ENCODE measurements around the gene PORCN.
"Not testable (repeated sequence)": the region's sequence is repeated elsewhere in the genome, so short reads cannot be mapped to it uniquely, and the experiment has no call there.

The PORCN gene

DNA sequence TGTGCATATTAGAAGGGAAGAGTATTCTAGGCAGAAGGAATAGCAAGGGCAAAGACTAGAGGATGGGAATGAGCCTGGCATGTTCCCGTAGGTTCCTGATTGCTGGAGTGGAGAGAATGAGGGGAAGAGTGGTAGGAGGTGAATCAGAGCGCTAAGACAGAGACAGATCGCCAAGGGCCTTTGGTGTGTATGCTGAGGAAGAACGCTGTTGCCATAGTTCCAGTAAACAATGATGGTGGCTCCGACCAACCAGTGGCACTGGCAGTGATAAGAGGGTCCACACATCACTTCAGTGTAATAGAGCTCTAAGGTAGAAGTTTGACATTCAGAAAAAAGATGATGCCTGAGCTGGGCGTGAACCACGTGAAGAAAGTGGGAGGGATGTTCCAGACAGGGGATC is 31.7 kb downstream of the PORCN start:
- no peak for DNase-seq (ENCODE audit: low read depth)

DNA sequence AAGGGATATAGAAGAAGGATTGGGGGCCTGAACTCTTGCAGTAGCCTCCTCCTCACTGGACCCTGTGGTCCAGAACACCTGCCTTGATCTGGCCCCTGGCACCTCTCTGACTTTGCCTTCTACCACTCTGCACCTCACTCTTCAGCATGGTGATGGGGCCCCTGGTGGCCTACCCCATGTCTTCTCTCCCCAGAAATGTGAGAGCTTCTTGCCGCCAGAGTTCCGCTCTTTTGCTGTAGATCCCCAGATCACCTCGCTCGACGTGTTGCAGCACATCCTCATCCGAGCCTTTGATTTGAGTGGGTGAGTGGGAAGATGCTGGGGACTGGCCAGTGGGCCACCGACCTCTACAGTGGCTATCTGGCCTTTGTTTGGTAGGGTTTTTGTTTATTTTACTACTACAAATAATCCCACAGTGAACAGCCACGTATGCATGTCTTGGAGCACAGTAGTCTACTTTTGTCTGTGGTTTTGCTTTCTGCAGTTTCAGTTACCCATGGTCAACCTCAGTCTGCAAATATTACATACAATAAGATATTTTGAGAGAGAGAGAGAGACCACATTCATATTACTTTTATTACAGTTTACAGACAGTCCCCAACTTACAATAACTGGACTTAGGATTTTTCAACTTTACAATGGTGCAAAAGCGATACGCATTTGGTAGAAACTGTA is 32.5 kb downstream of the PORCN start:
- no peak for DNase-seq (ENCODE audit: low read depth)

DNA sequence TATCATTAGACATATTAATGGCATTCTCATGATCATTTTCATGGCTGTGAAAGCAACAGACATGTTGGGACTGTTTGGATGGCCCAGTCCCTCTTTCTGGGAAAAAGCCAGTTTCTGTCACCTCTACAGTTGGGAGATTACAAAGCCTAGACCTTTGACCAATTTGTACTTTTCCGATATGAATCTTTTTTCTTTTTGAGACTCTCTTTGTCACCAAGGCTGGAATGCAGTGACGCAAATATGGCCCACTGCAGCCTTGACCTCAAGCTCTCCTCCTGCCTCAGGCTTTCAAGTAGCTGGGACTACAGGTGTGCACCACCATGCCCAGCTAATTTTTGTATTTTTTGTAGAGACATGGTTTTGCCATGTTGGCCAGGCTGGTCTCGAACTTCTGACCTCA is 40.1 kb downstream of the PORCN start:
- no peak for DNase-seq (ENCODE audit: low read depth)

DNA sequence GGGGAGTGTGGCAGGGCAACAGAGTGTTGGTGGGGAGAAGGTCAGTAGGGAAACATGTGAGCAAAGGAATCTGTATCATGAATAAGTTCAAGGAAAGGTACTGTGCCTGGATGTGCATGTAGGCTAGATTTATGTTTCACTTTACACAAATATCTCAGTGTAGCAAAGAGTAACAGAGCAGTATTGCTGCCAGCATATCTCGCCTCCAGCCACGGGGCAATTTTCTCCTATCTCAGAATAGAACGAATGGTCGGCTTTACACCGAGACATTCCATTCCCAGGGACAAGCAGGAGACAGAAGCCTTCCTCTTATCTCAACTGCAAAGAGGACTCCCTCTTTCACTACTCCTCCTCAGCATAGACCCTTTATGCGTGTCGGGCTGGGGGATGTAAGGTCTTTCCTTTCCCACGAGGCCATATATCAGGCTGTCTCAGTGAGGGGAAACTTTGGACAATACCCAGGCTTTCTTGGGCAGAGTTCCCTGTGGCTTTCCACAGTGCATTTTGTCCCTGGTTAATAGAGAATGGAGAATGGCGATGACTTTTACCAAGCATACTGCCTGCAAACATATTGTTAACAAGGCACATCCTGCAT is 47.0 kb downstream of the PORCN start:
- not testable (repeated sequence) for DNase-seq (ENCODE audit: low read depth)

DNA sequence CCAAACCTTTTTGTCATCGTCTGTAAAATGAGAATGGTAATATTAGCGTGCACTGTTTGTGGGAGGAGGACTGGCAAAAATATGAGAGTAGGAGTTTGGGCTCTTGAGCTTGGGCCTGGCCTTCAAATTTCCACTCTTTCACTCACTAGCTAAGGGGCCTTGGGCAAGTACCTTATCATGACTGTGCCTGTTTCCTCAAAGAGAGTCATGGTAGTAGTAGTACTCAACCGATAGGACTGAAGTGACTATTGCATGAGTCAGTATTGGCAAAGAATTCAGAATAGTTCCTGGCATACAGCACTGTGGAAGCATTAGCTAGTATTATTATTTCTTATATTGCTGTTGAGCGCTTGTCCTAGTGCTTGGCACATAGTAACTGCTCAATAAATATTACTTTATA is 49.5 kb downstream of the PORCN start:
- DNase-seq (ENCODE audit: low read depth): peak; percentile 45

DNA sequence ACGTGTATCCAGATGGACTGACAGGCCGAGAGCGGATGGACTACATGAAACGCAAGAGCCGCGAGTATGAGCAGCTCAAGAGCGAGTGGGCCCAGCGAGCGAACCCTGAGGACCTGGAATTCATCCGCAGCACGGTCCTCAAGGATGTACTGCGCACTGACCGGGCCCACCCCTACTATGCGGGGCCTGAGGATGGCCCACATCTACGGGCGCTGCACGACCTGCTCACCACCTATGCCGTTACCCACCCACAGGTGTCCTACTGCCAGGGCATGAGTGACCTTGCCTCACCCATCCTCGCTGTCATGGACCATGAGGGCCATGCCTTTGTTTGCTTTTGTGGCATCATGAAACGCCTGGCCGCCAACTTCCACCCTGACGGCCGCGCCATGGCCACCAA is 50.8 kb downstream of the PORCN start:
- DNase-seq (ENCODE audit: low read depth): no peak

DNA sequence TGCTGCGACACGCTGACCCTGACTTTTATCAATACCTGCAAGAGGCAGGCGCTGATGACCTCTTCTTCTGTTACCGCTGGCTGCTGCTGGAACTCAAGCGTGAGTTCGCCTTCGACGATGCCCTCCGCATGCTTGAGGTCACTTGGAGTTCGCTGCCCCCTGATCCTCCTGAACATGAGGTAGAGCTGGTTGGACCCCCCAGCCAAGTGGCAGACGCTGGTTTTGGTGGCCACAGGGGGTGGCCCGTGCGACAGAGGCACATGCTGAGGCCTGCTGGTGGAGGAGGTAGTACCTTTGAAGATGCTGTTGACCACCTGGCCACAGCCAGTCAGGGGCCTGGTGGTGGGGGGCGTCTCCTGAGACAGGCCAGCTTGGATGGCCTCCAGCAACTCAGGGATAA is 51.3 kb downstream of the PORCN start:
- DNase-seq (ENCODE audit: low read depth): no peak

DNA sequence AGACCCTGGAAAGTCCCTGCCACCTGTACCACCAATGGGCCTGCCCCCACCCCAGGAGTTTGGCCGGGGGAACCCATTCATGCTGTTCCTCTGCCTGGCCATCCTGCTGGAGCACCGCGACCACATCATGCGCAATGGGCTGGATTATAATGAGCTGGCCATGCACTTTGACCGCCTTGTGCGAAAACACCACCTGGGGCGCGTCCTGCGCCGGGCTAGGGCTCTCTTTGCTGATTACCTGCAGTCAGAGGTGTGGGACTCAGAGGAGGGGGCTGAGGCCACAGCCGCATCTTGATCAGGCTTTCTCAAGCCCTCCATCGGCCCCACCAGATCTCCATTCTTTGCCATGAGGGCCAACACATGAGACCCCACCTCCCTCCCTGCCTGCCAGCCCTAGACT is 51.9 kb downstream of the PORCN start:
- DNase-seq (ENCODE audit: low read depth): no peak

DNA sequence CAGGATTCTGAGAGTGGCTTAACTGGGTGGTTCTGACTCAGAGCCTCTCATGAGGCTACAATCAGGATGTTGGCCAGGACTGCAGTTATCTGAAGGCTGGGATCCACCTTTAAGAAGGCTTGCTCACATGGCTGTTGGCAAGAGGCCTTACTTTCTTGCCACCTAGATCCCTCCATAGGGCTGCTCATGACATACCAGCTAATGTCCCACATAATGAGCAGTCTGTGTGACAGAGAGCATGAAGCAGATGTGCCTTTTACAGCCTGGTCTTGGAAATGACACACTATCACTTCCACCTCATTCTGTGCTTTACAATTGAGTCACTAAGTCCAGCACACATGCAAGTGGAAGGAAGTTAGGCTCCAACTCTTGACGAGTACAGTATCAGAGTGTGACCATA is 61.2 kb downstream of the PORCN start:
- DNase-seq (ENCODE audit: low read depth): no peak

Measured in fibroblast of the conjunctiva (primary cell).